GM12874 (cell line): ENCODE results near the gene CHERP.

ENCODE experiments used
- CTCF ChIP-seq: IDR thresholded peaks from 2 replicates; pipeline ENCODE4 v1.5.1; 2011; ENCODE audit warnings: low read depth, mild to moderate bottlenecking, control low read depth, low read length, moderate library complexity; ENCODE audit not compliant: insufficient read depth

The CHERP gene

GRCh38 chr19:16542045-16542909 lies at the start of gene CHERP:
TSS of gene CHERP (minus strand) at chr19:16542437. CDS start at chr19:16542378, 59 bp downstream.
- TF ChIP-seq CTCF = no peak

GRCh38 chr19:16590876-16591802 lies 48.9 kb upstream of the CHERP start:
- no peak for TF ChIP-seq CTCF

GRCh38 chr19:16589917-16590316 lies 47.7 kb upstream of the CHERP start:
- TF ChIP-seq CTCF = no peak

GRCh38 chr19:16588824-16589577 lies 46.8 kb upstream of the CHERP start:
- TF ChIP-seq CTCF = no peak

GRCh38 chr19:16587833-16588823 lies 45.9 kb upstream of the CHERP start:
- TF ChIP-seq CTCF = no peak

GRCh38 chr19:16586991-16587832 lies 45.0 kb upstream of the CHERP start:
- TF ChIP-seq CTCF = no peak
